Fibroblast of pulmonary artery (primary cell): ENCODE results near the gene PLIN4.

Experiments
- DNase-seq: peaks from one replicate; pipeline ENCODE4 v3.0.0-alpha.2; 2010; ENCODE audit warnings: low read depth
- H3K4me3 ChIP-seq: replicated peaks from 2 replicates; pipeline ENCODE4 v1.5.1; 2011; ENCODE audit warnings: low read depth, mild to moderate bottlenecking, control low read depth, low read length, moderate library complexity
- TF ChIP-seq, protein P1 (sequence below): IDR thresholded peaks from 2 replicates; pipeline ENCODE4 v1.5.1; 2011; ENCODE audit warnings: mild to moderate bottlenecking, control low read depth, low read length, inconsistent platforms; ENCODE audit errors: missing control alignments

PLIN4 gene

DNA sequence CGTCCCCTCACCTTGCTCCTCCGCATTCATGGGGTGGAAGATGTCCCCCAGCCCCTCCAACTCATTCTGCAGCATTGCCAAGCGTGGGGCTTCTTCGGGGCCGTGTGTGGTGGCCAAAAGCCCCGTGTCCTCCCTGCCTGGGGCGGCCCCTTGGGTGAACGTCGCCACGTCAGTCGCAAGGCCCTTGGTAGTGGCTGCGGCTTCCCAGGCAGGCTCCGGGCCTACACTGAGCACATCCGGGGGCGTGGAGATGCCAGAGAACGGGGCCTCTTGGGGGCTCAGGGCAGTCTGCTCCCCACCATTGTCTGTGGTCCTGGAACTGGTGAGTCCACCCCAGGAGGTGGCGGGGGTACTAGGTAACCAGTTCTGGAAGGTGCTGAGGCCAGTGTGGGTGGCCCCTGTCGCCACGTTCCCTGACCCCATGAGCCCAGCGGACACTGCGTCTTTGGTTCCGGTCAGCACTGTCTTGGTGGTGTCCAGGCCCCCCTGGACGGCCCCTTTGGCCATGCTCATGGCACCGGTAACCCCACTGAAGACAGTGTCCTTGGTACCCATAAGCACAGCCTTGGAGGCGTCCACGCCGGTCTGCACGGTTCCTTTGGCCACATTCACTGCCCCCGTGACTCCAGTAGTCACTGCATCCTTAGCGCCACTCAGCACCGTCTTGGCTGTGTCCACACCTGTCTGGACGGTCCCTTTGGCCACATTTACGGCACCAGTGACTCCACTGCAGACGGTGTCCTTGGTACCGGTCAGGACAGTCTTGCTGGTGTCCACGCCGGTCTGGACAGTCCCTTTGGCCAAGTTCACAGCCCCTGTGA lies 7.6 kb downstream of the PLIN4 start:
- no peak overlapping the region for H3K4me3 ChIP-seq
- TF ChIP-seq, protein P1, sequence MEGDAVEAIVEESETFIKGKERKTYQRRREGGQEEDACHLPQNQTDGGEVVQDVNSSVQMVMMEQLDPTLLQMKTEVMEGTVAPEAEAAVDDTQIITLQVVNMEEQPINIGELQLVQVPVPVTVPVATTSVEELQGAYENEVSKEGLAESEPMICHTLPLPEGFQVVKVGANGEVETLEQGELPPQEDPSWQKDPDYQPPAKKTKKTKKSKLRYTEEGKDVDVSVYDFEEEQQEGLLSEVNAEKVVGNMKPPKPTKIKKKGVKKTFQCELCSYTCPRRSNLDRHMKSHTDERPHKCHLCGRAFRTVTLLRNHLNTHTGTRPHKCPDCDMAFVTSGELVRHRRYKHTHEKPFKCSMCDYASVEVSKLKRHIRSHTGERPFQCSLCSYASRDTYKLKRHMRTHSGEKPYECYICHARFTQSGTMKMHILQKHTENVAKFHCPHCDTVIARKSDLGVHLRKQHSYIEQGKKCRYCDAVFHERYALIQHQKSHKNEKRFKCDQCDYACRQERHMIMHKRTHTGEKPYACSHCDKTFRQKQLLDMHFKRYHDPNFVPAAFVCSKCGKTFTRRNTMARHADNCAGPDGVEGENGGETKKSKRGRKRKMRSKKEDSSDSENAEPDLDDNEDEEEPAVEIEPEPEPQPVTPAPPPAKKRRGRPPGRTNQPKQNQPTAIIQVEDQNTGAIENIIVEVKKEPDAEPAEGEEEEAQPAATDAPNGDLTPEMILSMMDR = no peak
- no peak for DNase-seq

DNA sequence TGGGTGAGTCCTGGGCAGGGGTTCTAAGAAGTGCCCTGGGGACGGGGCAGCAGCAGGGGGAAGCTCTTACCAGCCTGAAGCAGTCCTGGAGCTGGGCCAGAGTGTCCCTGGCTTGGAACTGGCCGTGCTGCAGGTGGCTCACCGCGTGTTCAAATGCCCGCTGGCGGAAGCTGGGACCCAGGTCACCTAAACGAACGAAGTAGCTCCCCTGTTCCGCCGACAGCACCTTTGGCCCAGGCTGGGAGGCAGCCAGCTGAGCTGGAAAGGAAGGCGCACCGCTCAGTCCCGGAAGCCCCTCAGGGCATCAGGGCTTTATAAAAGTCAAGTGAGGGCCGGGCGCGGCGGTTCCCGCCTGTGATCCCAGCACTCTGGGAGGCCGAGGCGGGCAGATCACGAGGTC lies 9.6 kb downstream of the PLIN4 start:
- no peak overlapping the region for H3K4me3 ChIP-seq
- TF ChIP-seq, protein P1 = no peak
- no peak for DNase-seq

DNA sequence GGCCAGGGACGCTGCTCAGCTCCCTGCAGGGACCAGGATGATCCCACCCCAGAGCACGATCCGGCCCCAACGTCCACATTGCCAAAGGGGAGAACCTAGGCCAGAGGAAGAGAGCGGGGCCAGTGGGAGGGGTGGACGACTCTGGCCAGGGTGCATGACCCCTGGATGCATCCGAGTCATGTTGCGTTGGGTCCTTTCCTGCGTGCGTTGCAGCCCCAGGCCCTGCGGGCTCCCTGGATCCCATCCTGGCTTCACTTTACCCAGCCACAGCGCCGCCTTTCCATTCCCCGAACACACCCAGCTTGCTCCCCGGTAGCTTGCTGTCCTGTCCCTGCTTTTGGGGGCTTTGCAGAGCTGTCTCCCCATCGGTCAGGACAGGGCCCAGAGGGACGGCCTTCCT lies 10.5 kb downstream of the PLIN4 start:
- TF ChIP-seq, protein P1 = no peak
- H3K4me3 ChIP-seq = no peak overlapping the region
- no peak for DNase-seq

DNA sequence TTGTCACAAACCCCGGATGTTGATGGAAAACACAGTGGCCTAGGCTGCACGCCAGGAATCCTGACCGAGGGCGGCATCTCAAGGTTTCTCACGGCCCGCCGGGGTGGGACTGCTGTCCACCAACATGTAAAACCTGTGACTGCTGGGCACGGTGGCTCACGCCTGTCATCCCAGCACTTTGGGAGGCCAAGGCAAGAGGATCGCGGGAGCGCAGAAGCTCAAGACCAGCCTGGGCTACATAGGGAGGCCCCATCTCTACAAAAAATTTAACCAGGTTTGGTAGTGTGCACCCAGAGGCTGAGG lies 11.2 kb downstream of the PLIN4 start:
- TF ChIP-seq, protein P1 = no peak
- DNase-seq = no peak
- H3K4me3 ChIP-seq = no peak overlapping the region

DNA sequence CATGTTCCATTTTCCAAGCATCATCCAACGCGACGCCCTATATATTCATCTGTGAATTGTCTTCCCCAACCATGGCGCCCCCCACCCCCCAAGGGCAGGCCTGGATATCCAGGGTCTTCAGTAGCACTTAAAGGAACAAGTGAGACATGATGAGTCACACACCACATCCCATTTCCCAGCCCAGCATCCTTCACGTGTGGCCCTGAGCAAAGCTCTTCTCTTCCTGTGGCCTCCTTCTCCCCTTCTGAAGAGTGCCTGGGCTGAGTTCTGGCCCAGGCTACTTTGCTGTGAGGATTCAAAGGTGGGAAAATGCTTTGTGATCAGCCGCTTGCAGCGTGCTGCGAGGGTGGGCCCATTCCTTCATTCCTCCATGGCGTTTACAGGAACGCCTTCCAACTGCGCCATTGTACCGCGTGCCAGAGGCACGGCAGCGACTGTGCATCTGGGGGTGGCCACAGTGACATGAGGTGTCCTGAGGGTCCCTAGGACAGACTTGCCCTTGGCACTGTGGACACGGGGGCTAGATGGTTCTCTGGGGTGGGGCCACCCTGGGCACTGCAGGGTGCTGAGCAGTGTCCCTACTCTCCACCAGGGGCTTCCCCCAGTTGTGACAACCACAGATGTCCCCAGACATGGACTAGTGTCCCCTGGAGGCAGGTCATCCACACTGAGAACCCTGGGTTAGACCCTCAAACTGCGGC lies 11.7 kb downstream of the PLIN4 start:
- H3K4me3 ChIP-seq = no peak overlapping the region
- DNase-seq = peak; percentile 53
- TF ChIP-seq, protein P1 = no peak

DNA sequence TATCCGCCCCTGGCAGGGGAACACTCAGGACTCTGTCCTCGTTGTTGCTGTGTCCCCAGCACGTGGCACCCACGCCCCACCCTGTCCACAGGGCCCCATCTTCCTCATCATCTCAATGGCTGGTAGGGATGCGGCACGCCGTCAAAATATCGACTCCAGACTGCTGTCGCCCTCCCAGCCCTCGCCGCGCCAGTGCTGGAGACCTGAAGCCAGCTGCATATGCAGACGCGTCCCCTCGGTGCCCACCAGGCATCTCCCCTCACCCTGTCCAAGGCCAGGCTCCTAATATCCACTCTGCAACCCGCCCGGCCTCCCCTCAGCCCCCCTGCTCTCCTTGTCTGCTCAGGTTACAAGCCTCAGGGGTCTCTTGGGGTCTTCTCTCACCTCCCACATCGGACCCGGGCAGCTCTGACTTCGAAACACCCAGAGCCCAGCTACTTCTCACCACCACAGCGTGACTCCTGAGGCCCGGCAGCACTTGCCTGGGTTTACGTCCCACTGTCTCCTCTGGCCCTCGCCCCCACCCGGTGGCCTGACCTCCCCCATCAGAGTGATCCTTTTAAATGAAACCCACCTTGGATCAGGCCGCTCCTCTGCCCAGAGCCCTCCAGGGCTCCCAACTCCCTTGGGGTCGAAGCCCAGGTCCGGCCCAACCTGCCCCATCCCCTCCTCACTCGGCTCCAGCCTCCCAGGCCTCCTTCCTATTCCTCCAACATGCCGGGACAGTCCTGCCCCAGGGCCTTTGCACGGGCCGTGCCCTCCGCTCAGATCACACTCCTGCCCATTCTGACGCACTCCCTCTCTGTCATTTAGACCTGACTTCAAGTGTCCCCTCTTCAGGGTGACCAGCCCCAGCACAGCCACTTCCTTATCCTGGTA lies 12.5 kb downstream of the PLIN4 start:
- TF ChIP-seq, protein P1 = no peak
- no peak overlapping the region for H3K4me3 ChIP-seq
- DNase-seq = no peak
